Pancreas (tissue), 10 donors: ENCODE measurements around the gene RNPS1. TPM values are rescaled to one million over a fixed set of nuclear protein-coding genes. Genes with fewer than 3 reads are reported as not detected.
A peak's percentile ranks its signal among the peaks of the same experiment; 100 is the strongest.

Source experiments
- ATAC-seq, 4 donors: fragments of 200-7000 bp; cut with Tn5 transposase; one replicate each; pipeline versions ENCODE4 v1.8.0 to v1.9.1; 2020; ENCODE audit warnings: mild to moderate bottlenecking in 4 of 4, moderate library complexity in 4 of 4
- DNase-seq, 6 donors: peaks; one replicate each; pipeline ENCODE4 v3.0.0-alpha.2; 2020
- FAIRE-seq: peaks from 2 replicates; lab custom pipeline; 2012; peaks lifted over from hg19 to GRCh38; lab: Jason Lieb, UNC
- H3K27ac ChIP-seq, 4 donors: fragments of 200-600 bp; sonication (generic); 1 replicate in 3 of 4; 2 replicates in 1 of 4; pipeline versions ENCODE4 v1.5.0 to v1.8.0; 2020
- H3K27me3 ChIP-seq, 4 donors: fragments of 200-600 bp; one replicate each; pipeline ENCODE4 v1.8.0; 2021
- H3K36me3 ChIP-seq, 3 donors: fragments of 200-600 bp; sonication (generic) in 1 of 3; one replicate each; pipeline versions ENCODE4 v1.5.0 to v1.8.0; 2020 to 2021
- H3K4me1 ChIP-seq, 3 donors: fragments of 200-600 bp; one replicate each; pipeline ENCODE4 v1.8.0; 2021
- H3K4me3 ChIP-seq, 4 donors: fragments of 200-600 bp; sonication (generic) in 2 of 4; one replicate each; pipeline versions ENCODE4 v1.5.0 to v1.8.0; 2020 to 2021
- H3K9me3 ChIP-seq, 4 donors: fragments of 200-600 bp; one replicate each; pipeline ENCODE4 v1.8.0; 2021
- WGBS, 2 donors: extraction: QIAGEN DNeasy Blood & Tissue Kit; methylation state at CpG; one replicate each; pipeline ENCODE4 v1.1.7; 2013; 5-methylcytosine and 5-hydroxymethylcytosine counted together
- intact Hi-C, 3 donors: fragments of 100-400 bp; cut with DNase I; formaldehyde crosslinking; loops; one replicate each; pipeline versions ENCODE4 v1.11.1 to v1.14.2; 2022
- polyA plus RNA-seq, 2 donors: library from polyadenylated mRNA; stranded (reverse); fragments of 200-250 nt; gene quantifications; one replicate each; pipeline ENCODE4 v1.2.3, GENCODE V29; 2013
- total RNA-seq, 6 donors: library from RNA; stranded (reverse); fragmentation: NEBNext Ultra II Directional in 4 of 6; extraction: Animal tissue kit (Norgen Biotek cat#: 25700) in 4 of 6; gene quantifications; one replicate each; pipeline versions ENCODE4 v1.2.1 to v1.2.4, GENCODE V29; 2021 to 2023
- TF ChIP-seq, protein P1 (sequence below), 4 donors: fragments of 200-600 bp; sonication (generic) in 3 of 4; IDR thresholded peaks; one replicate each; pipeline versions ENCODE4 v1.5.0 to v1.8.0; 2021; ENCODE audit warnings: antibody characterized with exemption in 4 of 4
- donor health status: healthy with polysubstance abuse.
- donor health status: DM: no; HTN: no; CAD: no; lungs with moderate emphysema.
- donor health status: DM: no; HTN: no; CAD: no.
- donor health status: control.
- donor health status: control.
- donor health status: Bipolar disorder and iron deficiency.
- donor health status: DM: yes; HTN: yes; CAD: no.
- donor health status: DM: no; HTN: no; CAD: no.
- donor health status: DM: no; HTN: no; CAD: no.
- donor health status: DM: yes; HTN: yes; CAD: no.

RNPS1 gene
- total and polyA plus RNA-seq, 8 donors, result 36.0 to 103 (median 54.3) TPM

DNA sequence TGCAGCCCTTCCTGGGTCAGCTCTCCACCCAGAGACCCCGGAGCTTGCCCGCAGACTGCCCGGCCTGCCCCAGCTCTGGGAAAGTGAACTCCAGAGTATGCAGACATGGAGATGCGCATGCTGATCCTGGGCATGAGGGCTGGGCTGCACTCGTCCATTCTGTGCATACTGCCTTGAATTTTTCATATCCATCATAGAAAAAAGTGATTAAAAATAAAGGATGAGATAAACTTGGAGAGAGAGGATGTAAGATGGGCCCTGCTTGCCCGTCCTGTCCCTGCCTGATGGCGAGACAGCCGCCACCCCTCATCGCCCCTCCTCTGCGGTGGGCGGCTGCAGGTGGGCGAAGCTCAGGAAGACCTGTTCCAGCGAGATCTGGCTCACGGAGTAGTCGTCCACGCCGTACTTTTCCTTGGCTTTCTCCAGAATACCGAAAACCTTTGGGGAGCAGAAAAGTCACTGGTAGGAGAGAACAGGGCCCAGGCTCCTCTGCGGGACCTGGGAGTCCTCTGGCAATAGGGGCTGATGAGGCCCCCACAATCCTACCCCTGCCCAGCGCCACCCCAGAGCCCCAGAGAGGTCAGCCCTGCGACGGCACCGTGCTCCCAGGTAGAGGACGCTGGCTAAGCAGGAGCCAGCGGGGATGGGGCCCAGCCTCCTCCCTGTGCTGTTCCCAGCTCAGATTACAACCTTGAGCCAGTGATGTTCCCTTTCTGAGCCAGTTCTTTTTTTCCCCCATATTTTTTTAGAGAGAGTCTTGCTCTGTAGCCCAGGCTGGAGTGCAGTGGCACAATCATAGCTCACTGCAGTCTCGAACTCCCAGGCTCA is 8.7 kb upstream of the RNPS1 start:
- no peak overlapping the region for H3K27ac ChIP-seq
- 81 to 91% methylated on average over 25 to 26 of the region's 26 CpGs for WGBS, 2 donors
- FAIRE-seq, result no peak
- H3K4me3 ChIP-seq, result no peak overlapping the region
- no peaks in the 10 kb centered on the region for H3K36me3 ChIP-seq
- no peaks in the 10 kb centered on the region for H3K9me3 ChIP-seq
- intact Hi-C loops, result no loop called here
- no peaks in the 10 kb centered on the region for H3K27me3 ChIP-seq
- ATAC-seq, result no peak
- H3K4me1 ChIP-seq, result no peaks in the 10 kb centered on the region
- TF ChIP-seq, protein P1, sequence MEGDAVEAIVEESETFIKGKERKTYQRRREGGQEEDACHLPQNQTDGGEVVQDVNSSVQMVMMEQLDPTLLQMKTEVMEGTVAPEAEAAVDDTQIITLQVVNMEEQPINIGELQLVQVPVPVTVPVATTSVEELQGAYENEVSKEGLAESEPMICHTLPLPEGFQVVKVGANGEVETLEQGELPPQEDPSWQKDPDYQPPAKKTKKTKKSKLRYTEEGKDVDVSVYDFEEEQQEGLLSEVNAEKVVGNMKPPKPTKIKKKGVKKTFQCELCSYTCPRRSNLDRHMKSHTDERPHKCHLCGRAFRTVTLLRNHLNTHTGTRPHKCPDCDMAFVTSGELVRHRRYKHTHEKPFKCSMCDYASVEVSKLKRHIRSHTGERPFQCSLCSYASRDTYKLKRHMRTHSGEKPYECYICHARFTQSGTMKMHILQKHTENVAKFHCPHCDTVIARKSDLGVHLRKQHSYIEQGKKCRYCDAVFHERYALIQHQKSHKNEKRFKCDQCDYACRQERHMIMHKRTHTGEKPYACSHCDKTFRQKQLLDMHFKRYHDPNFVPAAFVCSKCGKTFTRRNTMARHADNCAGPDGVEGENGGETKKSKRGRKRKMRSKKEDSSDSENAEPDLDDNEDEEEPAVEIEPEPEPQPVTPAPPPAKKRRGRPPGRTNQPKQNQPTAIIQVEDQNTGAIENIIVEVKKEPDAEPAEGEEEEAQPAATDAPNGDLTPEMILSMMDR (IDR thresholded peaks at IDR 0.05), result no peak
- peak in 1 of 6 donors; percentile 49 for DNase-seq

DNA sequence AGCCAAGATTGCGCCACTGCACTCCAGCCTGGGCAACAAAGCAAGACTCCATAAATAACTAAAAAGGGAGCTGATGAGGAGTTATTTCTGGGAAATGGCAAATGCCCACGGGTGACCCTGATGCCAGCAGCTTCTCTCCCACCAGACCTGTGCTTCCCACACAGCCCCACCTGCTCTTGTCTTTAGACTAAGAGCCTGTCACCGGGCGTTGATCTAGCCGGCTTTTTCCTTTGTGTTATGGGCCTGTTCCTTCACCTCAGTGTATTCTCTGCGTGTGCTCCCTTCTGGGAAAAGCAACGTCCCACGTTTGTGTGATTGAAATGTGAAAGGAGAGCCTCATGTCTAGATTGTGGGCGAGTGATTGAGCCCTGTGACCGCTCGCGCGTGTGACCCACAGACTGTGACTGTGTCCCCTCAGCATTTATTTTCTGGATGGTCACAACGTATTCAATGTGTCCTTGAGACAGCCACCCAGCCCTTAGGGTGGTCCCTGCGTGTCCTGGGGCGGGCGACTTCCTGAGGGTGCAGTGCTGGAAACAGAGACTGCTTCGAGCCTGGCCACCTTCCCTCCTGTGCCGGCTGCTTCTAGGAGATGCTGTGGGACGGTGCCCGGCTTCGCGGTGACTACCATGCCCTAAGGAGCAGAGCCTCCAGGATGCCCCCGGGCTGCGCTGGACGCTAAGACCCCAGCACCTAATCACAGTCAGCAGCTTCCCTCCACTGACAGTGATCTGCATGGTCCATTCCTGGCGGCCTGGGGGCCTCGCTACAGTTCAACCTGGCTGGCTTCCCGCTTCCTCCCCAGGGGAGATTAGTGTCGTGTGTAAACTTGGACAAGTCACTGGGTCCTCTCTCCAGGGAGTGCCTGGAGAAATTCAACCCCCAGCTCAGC is 7.8 kb upstream of the RNPS1 start:
- no peak for FAIRE-seq
- no peaks in the 10 kb centered on the region for H3K4me1 ChIP-seq
- peak in 1 of 6 donors; percentile 51 for DNase-seq
- WGBS, 2 donors, result 81 to 84% methylated on average over 30 of the region's 30 CpGs
- intact Hi-C loops, result no loop called here
- no peaks in the 10 kb centered on the region for H3K9me3 ChIP-seq
- no peak overlapping the region for H3K4me3 ChIP-seq
- no peak overlapping the region for H3K27ac ChIP-seq
- TF ChIP-seq, protein P1 (IDR thresholded peaks at IDR 0.05), result no peak
- ATAC-seq, result no peak
- no peaks in the 10 kb centered on the region for H3K27me3 ChIP-seq
- H3K36me3 ChIP-seq, result no peaks in the 10 kb centered on the region

DNA sequence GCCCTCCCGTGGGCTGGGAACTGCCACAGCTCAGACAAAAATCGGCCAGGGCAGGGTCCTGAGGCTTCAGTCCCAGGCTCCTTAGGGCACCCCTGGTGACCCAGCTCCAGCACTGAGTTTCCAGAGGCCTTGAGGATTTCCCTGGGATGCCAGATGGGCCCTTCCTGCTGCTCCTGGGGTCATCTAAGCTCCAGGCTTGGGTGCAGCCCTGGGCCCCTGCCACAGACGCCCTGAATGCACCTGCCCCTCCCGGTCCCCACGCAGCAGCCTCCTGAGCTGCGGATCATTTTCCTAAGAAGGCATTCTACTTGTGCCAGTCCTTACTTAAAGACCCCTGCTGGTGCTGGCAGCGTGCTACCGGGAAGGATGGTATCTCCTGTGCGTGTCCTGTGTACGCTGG is 6.0 kb upstream of the RNPS1 start:
- Histone ChIP-seq H3K4me3 (no peak overlapping the region), H3K4me1 (peaks cover 0 to 7% (median 4%) of the 10 kb centered on the region in 3 donors), H3K36me3 (no peaks in the 10 kb centered on the region), H3K27me3 (no peaks in the 10 kb centered on the region), H3K27ac (no peak overlapping the region), H3K9me3 (no peaks in the 10 kb centered on the region)
- DNase-seq (no peak), FAIRE-seq (no peak), ATAC-seq (no peak)
- intact Hi-C loops, result no loop called here
- TF ChIP-seq, protein P1 (IDR thresholded peaks at IDR 0.05), result no peak
- WGBS, 2 donors, result 67 to 79% methylated on average over 10 of the region's 10 CpGs

DNA sequence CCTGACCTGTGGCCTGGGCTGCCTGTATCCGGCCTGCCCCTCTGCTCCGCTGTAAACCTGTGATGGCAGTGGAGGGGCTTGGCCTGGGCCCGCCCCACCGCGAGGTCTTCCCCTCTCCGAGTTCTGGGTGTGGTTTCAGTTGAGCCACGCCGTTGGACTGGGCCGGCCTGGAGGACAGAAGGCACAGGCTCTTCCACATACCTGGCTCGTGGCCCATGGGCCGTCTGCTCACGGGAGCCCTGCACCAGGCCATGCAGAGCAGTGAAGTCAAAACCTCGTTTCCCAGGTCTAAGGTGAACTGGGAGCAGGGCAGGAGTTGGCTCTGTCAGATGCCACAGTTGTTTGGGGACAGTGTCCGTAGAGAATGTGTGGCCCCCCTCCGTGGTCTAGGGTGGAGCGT is 5.6 kb upstream of the RNPS1 start:
- H3K4me1 ChIP-seq, result peaks cover 0 to 7% (median 4%) of the 10 kb centered on the region in 3 donors
- intact Hi-C loops, result no loop called here
- H3K4me3 ChIP-seq, result no peak overlapping the region
- 72 to 75% methylated on average over 16 of the region's 16 CpGs for WGBS, 2 donors
- no peak overlapping the region for H3K27ac ChIP-seq
- no peaks in the 10 kb centered on the region for H3K36me3 ChIP-seq
- no peaks in the 10 kb centered on the region for H3K27me3 ChIP-seq
- ATAC-seq (no peak), FAIRE-seq (no peak), DNase-seq (no peak)
- no peaks in the 10 kb centered on the region for H3K9me3 ChIP-seq
- TF ChIP-seq, protein P1 (IDR thresholded peaks at IDR 0.05), result no peak
